Spleen (tissue), 11 donors: ENCODE results near the gene WDR33. TPM values are rescaled to one million over a fixed set of nuclear protein-coding genes. Genes with fewer than 3 reads are reported as not detected.

Source experiments
- DNase-seq: peaks from one replicate; pipeline ENCODE4 v3.0.0-alpha.2; 2020
- H3K27ac ChIP-seq, 8 donors: fragments of 200-600 bp; sonication (generic) in 7 of 8; 1 replicate in 4 of 8; 2 replicates in 4 of 8; pipeline versions ENCODE4 v1.5.0 to v1.8.0; 2016 to 2021; ENCODE audit warnings: inconsistent platforms in 4 of 8, mild to moderate bottlenecking in 4 of 8, moderate library complexity in 1 of 8
- H3K27me3 ChIP-seq, 7 donors: fragments of 200-600 bp; sonication (generic) in 6 of 7; replicated peaks in 1 of 7; 1 replicate in 4 of 7; 2 replicates in 3 of 7; pipeline versions ENCODE4 v1.5.0 to v1.8.0; 2016 to 2021; ENCODE audit warnings: inconsistent platforms in 3 of 7, mild to moderate bottlenecking in 1 of 7
- H3K36me3 ChIP-seq, 6 donors: fragments of 200-600 bp; sonication (generic) in 5 of 6; 1 replicate in 4 of 6; 2 replicates in 2 of 6; pipeline versions ENCODE4 v1.5.0 to v1.8.0; 2016 to 2021; ENCODE audit warnings: inconsistent platforms in 2 of 6
- H3K4me1 ChIP-seq, 6 donors: fragments of 200-600 bp; sonication (generic) in 5 of 6; 1 replicate in 3 of 6; 2 replicates in 3 of 6; pipeline versions ENCODE4 v1.5.0 to v1.8.0; 2016 to 2021; ENCODE audit warnings: inconsistent platforms in 3 of 6
- H3K4me3 ChIP-seq, 8 donors: fragments of 200-600 bp; sonication (generic) in 7 of 8; 1 replicate in 4 of 8; 2 replicates in 4 of 8; pipeline versions ENCODE4 v1.5.0 to v1.8.0; 2016 to 2021; ENCODE audit warnings: inconsistent platforms in 4 of 8, mild to moderate bottlenecking in 4 of 8, moderate library complexity in 2 of 8
- H3K9me3 ChIP-seq, 8 donors: fragments of 200-600 bp; sonication (generic) in 7 of 8; 1 replicate in 4 of 8; 2 replicates in 4 of 8; pipeline versions ENCODE4 v1.5.0 to v1.8.0; 2016 to 2021; ENCODE audit warnings: inconsistent platforms in 4 of 8
- CTCF ChIP-seq, 11 experiments: fragments of 200-600 bp in 7 of 11; fragments of 450-650 bp in 4 of 11; sonication (generic) in 4 of 11; IDR thresholded peaks in 8 of 11; conservative IDR thresholded peaks in 3 of 11; 1 replicate in 7 of 11; 2 replicates in 4 of 11; pipeline versions ENCODE4 v1.4.0 to v1.8.0; 2016 to 2021; ENCODE audit warnings: antibody characterized with exemption in 11 of 11, inconsistent platforms in 4 of 11, mild to moderate bottlenecking in 1 of 11
- POLR2A ChIP-seq, 3 donors: fragments of 450-650 bp; IDR thresholded peaks; one replicate each; pipeline ENCODE4 v1.5.1; 2017; ENCODE audit warnings: antibody characterized with exemption in 3 of 3, mild to moderate bottlenecking in 1 of 3
- POLR2AphosphoS5 ChIP-seq, 3 donors: sonication (generic); formaldehyde crosslinking; IDR thresholded peaks; one replicate each; pipeline ENCODE4 v1.5.1; 2017; ENCODE audit warnings: antibody characterized with exemption in 3 of 3
- WGBS, 5 donors: extraction: QIAGEN DNeasy Blood & Tissue Kit in 3 of 5; methylation state at CpG; one replicate each; pipeline versions ENCODE4 v1.1.5 to v1.1.7; 2013 to 2018; 5-methylcytosine and 5-hydroxymethylcytosine counted together
- intact Hi-C: fragments of 100-400 bp; cut with DNase I; formaldehyde crosslinking; loops from one replicate; pipeline ENCODE4 v1.15.0; 2023; ENCODE audit warnings: low total_unique reads
- polyA plus RNA-seq, 3 donors: library from polyadenylated mRNA; stranded (reverse); fragments of 200-250 nt; gene quantifications; one replicate each; pipeline ENCODE4 v1.2.1, GENCODE V29; 2013
- total RNA-seq, 7 donors: library from RNA; depleted of rRNA in 3 of 7; stranded (reverse); fragments of >200 nt in 3 of 7; fragmentation: NEBNext Ultra II Directional in 4 of 7; extraction: Animal tissue kit (Norgen Biotek cat#: 25700) in 4 of 7; gene quantifications; one replicate each; pipeline versions ENCODE4 v1.1.0 to v1.2.1, GENCODE V29; 2016 to 2021
- donor health status: healthy with polysubstance abuse.
- donor health status: DM: no; HTN: no; CAD: no; lungs with moderate emphysema.
- donor health status: DM: no; HTN: no; CAD: no.
- donor health status: Bipolar disorder and iron deficiency.
- donor health status: healthy.
- donor health status: DM: no; HTN: no; CAD: no.
- donor health status: DM: yes; HTN: yes; CAD: no.

The WDR33 gene
- total and polyA plus RNA-seq, 10 donors = 15.4 to 85.3 (median 63.1) TPM

- H3K9me3 ChIP-seq = peaks cover 0 to 12% (median 11%) of the 10 kb centered on the region in 8 donors
- intact Hi-C loops = no loop called here
- no peaks in the 10 kb centered on the region for H3K36me3 ChIP-seq
- H3K4me3 ChIP-seq = peak overlapping the region in 5 of 8 donors; percentile 6 to 57 (median 20)
- peak; percentile 90 for DNase-seq
- no peak overlapping the region for H3K27ac ChIP-seq
- WGBS, 5 donors = 29 to 63% (median 42%) methylated on average over 39 to 52 of the region's 52 CpGs
- peaks cover 0 to 10% (median 0%) of the 10 kb centered on the region in 7 donors for H3K27me3 ChIP-seq
- peaks cover 0 to 21% (median 17%) of the 10 kb centered on the region in 6 donors for H3K4me1 ChIP-seq
- TF ChIP-seq POLR2AphosphoS5 (IDR thresholded peaks at IDR 0.05) (peak; percentile 19 to 66 (median 64)), POLR2A (IDR thresholded peaks at IDR 0.05) (no peak), CTCF (IDR thresholded peaks at IDR 0.05 in 8 of 11, conservative IDR thresholded peaks at IDR 0.05 in 3 of 11) (peak; percentile 24 to 77 (median 59))
These were observed 115.2 kb downstream of the WDR33 start for GRCh38 chr2:127695491-127696472.

GRCh38 chr2:127694986-127695385 lies 116.0 kb downstream of the WDR33 start:
- WGBS, 5 donors = 94 to 97% (median 94%) methylated on average over 9 of the region's 9 CpGs
- H3K36me3 ChIP-seq = no peaks in the 10 kb centered on the region
- DNase-seq = no peak
- H3K27me3 ChIP-seq = peaks cover 0 to 10% (median 0%) of the 10 kb centered on the region in 7 donors
- TF ChIP-seq CTCF (IDR thresholded peaks at IDR 0.05 in 8 of 11, conservative IDR thresholded peaks at IDR 0.05 in 3 of 11) = no peak
- TF ChIP-seq POLR2A (IDR thresholded peaks at IDR 0.05) = no peak
- TF ChIP-seq POLR2AphosphoS5 (IDR thresholded peaks at IDR 0.05) = no peak
- H3K27ac ChIP-seq = no peak overlapping the region
- H3K4me1 ChIP-seq = peaks cover 0 to 13% (median 10%) of the 10 kb centered on the region in 6 donors
- H3K4me3 ChIP-seq = no peak overlapping the region
- intact Hi-C loops = no loop called here
- peaks cover 0 to 20% (median 19%) of the 10 kb centered on the region in 8 donors for H3K9me3 ChIP-seq

GRCh38 chr2:127690696-127691095 lies 120.3 kb downstream of the WDR33 start:
- TF ChIP-seq POLR2AphosphoS5 (IDR thresholded peaks at IDR 0.05) = no peak
- TF ChIP-seq POLR2A (IDR thresholded peaks at IDR 0.05) = no peak
- TF ChIP-seq CTCF (IDR thresholded peaks at IDR 0.05 in 8 of 11, conservative IDR thresholded peaks at IDR 0.05 in 3 of 11) = no peak
- Histone ChIP-seq H3K36me3 (no peaks in the 10 kb centered on the region), H3K9me3 (peaks cover 0 to 42% (median 29%) of the 10 kb centered on the region in 8 donors), H3K27ac (no peak overlapping the region), H3K4me1 (peaks cover 0 to 8% (median 5%) of the 10 kb centered on the region in 6 donors), H3K27me3 (peaks cover 0 to 6% (median 0%) of the 10 kb centered on the region in 7 donors), H3K4me3 (no peak overlapping the region)
- DNase-seq = no peak
- WGBS, 5 donors = 86 to 95% (median 93%) methylated on average over 2 of the region's 2 CpGs
- intact Hi-C loops = no loop called here

GRCh38 chr2:127688405-127688804 lies 122.6 kb downstream of the WDR33 start:
- no peak for DNase-seq

More at GRCh38 chr2:127688405-127688804, 122.6 kb downstream of the WDR33 start:
- TF ChIP-seq POLR2A (IDR thresholded peaks at IDR 0.05) = no peak
- TF ChIP-seq POLR2AphosphoS5 (IDR thresholded peaks at IDR 0.05) = no peak
- no peak for TF ChIP-seq CTCF (IDR thresholded peaks at IDR 0.05 in 8 of 11, conservative IDR thresholded peaks at IDR 0.05 in 3 of 11)
- Histone ChIP-seq H3K4me1 (no peaks in the 10 kb centered on the region), H3K9me3 (peaks cover 0 to 42% (median 29%) of the 10 kb centered on the region in 8 donors), H3K27me3 (no peaks in the 10 kb centered on the region), H3K27ac (no peak overlapping the region), H3K36me3 (no peaks in the 10 kb centered on the region), H3K4me3 (no peak overlapping the region)
- intact Hi-C loops = no loop called here
- WGBS, 5 donors = 66 to 95% (median 78%) methylated on average over 1 of the region's 1 CpG
